Kidney (tissue), 14 donors: ENCODE measurements around the gene SYP. TPM values are rescaled to one million over a fixed set of nuclear protein-coding genes. Genes with fewer than 3 reads are reported as not detected.

Source experiments
- DNase-seq, 5 donors: peaks; one replicate each; pipeline ENCODE4 v3.0.0-alpha.2; 2013 to 2020
- FAIRE-seq: peaks from 2 replicates; lab custom pipeline; 2012; peaks lifted over from hg19 to GRCh38; lab: Jason Lieb, UNC
- H3K27ac ChIP-seq, 2 donors: one replicate each; pipeline ENCODE4 v1.7.0; 2013; ENCODE audit warnings: low read depth in 2 of 2, low read length in 2 of 2, inconsistent platforms in 1 of 2
- H3K27me3 ChIP-seq: one replicate; pipeline ENCODE4 v1.7.1; 2013; ENCODE audit warnings: low read length, inconsistent platforms; ENCODE audit not compliant: control insufficient read depth, insufficient read depth
- H3K36me3 ChIP-seq, 3 donors: one replicate each; pipeline versions ENCODE4 v1.7.0 to v1.7.1; 2013; ENCODE audit warnings: low read length in 3 of 3, control low read depth in 1 of 3, inconsistent platforms in 1 of 3; ENCODE audit not compliant: insufficient read depth in 3 of 3, control insufficient read depth in 2 of 3
- H3K4me1 ChIP-seq, 3 donors: one replicate each; pipeline versions ENCODE4 v1.7.0 to v1.7.1; 2013; ENCODE audit warnings: low read length in 3 of 3, inconsistent platforms in 1 of 3, low read depth in 1 of 3; ENCODE audit not compliant: control insufficient read depth in 2 of 3, insufficient read depth in 2 of 3
- H3K4me3 ChIP-seq, 3 donors: one replicate each; pipeline versions ENCODE4 v1.7.0 to v1.8.1; 2013; ENCODE audit warnings: low read length in 3 of 3, control low read depth in 1 of 3, inconsistent platforms in 1 of 3
- H3K9ac ChIP-seq, 3 donors: one replicate each; pipeline versions ENCODE4 v1.7.0 to v1.7.1; 2013; ENCODE audit warnings: low read length in 3 of 3, control low read depth in 1 of 3, inconsistent platforms in 1 of 3
- H3K9me3 ChIP-seq, 3 donors: one replicate each; pipeline versions ENCODE4 v1.7.0 to v1.7.1; 2013; ENCODE audit warnings: low read length in 3 of 3, control low read depth in 1 of 3, inconsistent platforms in 1 of 3; ENCODE audit not compliant: control insufficient read depth in 2 of 3, insufficient read depth in 1 of 3
- intact Hi-C: fragments of 100-400 bp; cut with DNase I; formaldehyde crosslinking; loops from one replicate; pipeline ENCODE4 v1.11.1; 2022
- polyA plus RNA-seq: library from polyadenylated mRNA; stranded (reverse); fragments of 350-450 nt; fragmentation: Illumina TruSeq; extraction: RNeasy Lipid Tissue Mini Kit (QIAGEN cat#74804); gene quantifications from one replicate; pipeline ENCODE4 v1.2.3, GENCODE V29; 2014; ENCODE audit warnings: low read depth, low replicate concordance; ENCODE audit not compliant: insufficient read depth
- total RNA-seq: library from RNA; stranded (reverse); fragmentation: NEBNext Ultra II Directional; extraction: Animal tissue kit (Norgen Biotek cat#: 25700); gene quantifications from one replicate; pipeline ENCODE4 v1.2.1, GENCODE V29; 2021
- TF ChIP-seq, protein P1 (sequence below): IDR thresholded peaks from 3 replicates; pipeline ENCODE4 v1.5.1; 2012; ENCODE audit warnings: mild to moderate bottlenecking, moderate library complexity, borderline replicate concordance; ENCODE audit not compliant: insufficient read depth; ENCODE audit errors: extremely low read depth
- donor health status: control.
- donor health status: control.
- donor health status: control.
- donor health status: control.
- donor health status: control.
- donor health status: DM: yes; HTN: yes; CAD: no.
- donor health status: Normal renal cell carcinoma (clear cell type).

Gene SYP
- total and polyA plus RNA-seq, 2 donors from 2014 or later, result 4.0 to 7.2 TPM

DNA sequence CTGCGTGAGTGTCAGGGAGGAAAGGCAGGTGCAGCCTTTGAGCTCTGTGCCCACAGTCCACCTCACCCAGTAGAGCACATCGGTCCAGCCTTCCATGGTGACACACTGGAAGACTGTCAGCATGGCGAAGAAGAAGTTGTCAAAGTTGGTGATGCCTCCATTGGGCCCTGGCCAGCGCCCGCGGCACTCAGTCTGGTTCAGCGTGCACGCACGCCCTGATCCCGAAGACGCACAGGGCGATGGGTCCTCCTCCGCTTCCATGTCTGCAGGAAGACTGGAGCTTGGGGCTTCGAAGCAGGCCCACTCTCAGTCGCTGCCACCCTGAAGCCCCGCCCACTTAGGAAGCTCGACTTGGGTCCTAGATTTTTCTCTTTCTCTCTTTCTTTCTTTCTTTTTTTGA is 28.2 kb upstream of the SYP start:
- Histone ChIP-seq H3K4me3 (no peak overlapping the region), H3K4me1 (no peaks in the 10 kb centered on the region), H3K27ac (no peak overlapping the region), H3K27me3 (no peaks in the 10 kb centered on the region), H3K9ac (no peak overlapping the region), H3K9me3 (no peaks in the 10 kb centered on the region), H3K36me3 (no peaks in the 10 kb centered on the region)
- intact Hi-C loops, result no loop called here
- TF ChIP-seq, protein P1, sequence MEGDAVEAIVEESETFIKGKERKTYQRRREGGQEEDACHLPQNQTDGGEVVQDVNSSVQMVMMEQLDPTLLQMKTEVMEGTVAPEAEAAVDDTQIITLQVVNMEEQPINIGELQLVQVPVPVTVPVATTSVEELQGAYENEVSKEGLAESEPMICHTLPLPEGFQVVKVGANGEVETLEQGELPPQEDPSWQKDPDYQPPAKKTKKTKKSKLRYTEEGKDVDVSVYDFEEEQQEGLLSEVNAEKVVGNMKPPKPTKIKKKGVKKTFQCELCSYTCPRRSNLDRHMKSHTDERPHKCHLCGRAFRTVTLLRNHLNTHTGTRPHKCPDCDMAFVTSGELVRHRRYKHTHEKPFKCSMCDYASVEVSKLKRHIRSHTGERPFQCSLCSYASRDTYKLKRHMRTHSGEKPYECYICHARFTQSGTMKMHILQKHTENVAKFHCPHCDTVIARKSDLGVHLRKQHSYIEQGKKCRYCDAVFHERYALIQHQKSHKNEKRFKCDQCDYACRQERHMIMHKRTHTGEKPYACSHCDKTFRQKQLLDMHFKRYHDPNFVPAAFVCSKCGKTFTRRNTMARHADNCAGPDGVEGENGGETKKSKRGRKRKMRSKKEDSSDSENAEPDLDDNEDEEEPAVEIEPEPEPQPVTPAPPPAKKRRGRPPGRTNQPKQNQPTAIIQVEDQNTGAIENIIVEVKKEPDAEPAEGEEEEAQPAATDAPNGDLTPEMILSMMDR, result no peak
- no peak for FAIRE-seq
- peak in 1 of 5 donors; percentile 60 for DNase-seq

DNA sequence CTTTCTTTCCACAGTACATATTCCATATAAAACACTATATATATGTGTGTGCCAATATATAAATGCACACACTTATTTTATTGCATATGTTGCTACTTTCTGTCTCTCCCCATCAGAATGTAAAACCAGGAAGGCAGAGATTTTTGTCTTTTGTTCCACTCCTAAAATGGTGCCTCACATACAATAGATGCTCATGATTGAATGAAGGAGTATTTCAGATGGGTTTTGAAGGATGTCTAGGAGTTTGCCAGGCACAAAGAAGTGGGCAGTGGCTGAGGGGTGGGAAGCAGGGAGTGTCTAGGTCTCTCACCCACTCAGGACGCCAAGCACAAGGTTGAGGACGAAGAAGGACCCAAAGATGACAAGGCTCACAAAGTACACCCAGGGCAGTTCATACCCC is 27.7 kb upstream of the SYP start:
- intact Hi-C loops, result no loop called here
- Histone ChIP-seq H3K9me3 (no peaks in the 10 kb centered on the region), H3K27me3 (no peaks in the 10 kb centered on the region), H3K4me1 (no peaks in the 10 kb centered on the region), H3K4me3 (no peak overlapping the region), H3K27ac (no peak overlapping the region), H3K9ac (no peak overlapping the region), H3K36me3 (no peaks in the 10 kb centered on the region)
- TF ChIP-seq, protein P1, result no peak
- DNase-seq (no peak), FAIRE-seq (no peak)

DNA sequence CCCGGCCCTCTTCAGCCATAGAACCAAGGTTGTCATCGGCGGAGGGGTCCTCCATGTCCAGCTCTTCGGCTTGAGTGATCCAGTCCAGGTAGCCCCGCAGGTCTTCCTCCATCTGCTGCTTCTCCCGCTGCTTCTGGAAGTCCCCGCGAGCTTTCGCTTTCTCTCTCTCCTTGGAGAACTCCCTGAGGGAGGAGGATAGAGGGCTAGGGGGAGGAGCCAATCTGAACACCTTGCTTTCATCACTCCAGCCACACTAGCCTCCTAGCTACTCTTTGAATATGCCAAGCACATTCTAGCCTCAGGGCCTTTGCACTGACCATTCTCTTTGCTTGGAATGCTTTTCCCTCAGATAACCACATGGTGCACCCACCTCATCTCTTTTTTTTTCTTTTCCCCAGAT is 27.0 kb upstream of the SYP start:
- DNase-seq (no peak), FAIRE-seq (no peak)
- TF ChIP-seq, protein P1, result no peak
- no peaks in the 10 kb centered on the region for H3K36me3 ChIP-seq
- H3K4me1 ChIP-seq, result no peaks in the 10 kb centered on the region
- H3K4me3 ChIP-seq, result no peak overlapping the region
- intact Hi-C loops, result no loop called here
- H3K27ac ChIP-seq, result no peak overlapping the region
- H3K9me3 ChIP-seq, result no peaks in the 10 kb centered on the region
- no peaks in the 10 kb centered on the region for H3K27me3 ChIP-seq
- H3K9ac ChIP-seq, result no peak overlapping the region

DNA sequence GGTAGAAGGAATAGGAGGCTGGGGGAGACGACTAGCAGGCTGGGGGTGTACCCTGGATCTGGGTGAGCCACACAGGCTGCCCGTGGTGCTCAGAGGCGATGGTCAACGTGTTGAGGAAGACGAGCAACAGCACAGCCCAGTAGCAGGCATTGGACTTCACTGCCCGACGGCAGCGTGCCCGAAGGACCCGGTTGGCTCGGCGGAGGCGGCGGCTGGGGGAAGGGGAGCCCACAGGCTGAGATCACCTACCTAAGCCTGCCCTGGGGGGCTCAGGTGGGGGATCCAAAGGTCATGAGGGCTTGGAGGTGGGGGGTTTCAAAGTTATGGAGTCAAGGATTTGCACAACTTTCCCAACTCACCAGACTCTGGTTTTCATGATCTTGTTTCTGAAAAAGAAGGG is 25.9 kb upstream of the SYP start:
- Histone ChIP-seq H3K4me1 (no peaks in the 10 kb centered on the region), H3K27ac (no peak overlapping the region), H3K9me3 (no peaks in the 10 kb centered on the region), H3K4me3 (no peak overlapping the region), H3K9ac (no peak overlapping the region), H3K36me3 (no peaks in the 10 kb centered on the region), H3K27me3 (no peaks in the 10 kb centered on the region)
- intact Hi-C loops, result no loop called here
- FAIRE-seq, result no peak
- DNase-seq, result no peak
- TF ChIP-seq, protein P1, result no peak
